ENCODE data around the gene SFXN5.
A peak's percentile ranks its signal among the peaks of the same experiment; 100 is the strongest.
"Not testable (repeated sequence)": the region's sequence is repeated elsewhere in the genome, so short reads cannot be mapped to it uniquely, and the experiment has no call there.

Gene SFXN5

GRCh38 chr2:73101626-73102256, 30.2 kb upstream of the SFXN5 start:
- DNase-seq, result no peak

- DNase-seq, result no peak
These were observed 29.4 kb upstream of the SFXN5 start for GRCh38 chr2:73100956-73101355.

- DNase-seq, result no peak
These were observed 28.0 kb upstream of the SFXN5 start for GRCh38 chr2:73099486-73099885.

- DNase-seq, result no peak
These were observed 24.4 kb upstream of the SFXN5 start for GRCh38 chr2:73095910-73096309.

DNA sequence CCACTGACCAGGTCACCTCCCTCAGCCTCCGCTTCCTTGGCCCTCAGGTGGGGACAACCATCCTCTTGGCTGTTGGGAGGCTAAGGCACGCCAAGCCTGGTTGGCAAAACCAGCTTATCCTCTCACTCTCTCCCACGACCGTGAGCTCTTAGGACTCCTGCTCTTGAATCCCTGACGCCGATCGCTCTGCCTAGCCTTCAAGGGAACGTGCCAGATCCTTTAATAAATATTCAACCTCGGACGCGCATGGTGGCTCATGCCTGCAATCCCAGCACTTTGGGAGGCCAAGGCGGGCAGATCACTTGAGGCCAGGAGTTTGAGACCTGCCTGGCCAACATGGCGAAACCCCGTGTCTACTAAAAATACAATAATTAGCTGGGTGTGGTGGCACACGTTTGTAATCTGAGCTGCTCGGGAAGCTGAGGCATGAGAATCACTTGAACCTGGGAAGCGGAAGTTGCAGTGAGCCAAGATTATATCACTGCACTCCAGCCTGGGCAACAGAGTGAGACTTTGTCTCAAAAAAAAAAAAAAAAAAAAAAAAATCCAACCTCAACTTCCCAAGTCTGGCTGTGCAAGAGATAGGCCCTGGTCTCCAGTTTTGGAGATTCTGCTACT, 22.2 kb upstream of the SFXN5 start:
- DNase-seq, result not testable (repeated sequence)

DNA sequence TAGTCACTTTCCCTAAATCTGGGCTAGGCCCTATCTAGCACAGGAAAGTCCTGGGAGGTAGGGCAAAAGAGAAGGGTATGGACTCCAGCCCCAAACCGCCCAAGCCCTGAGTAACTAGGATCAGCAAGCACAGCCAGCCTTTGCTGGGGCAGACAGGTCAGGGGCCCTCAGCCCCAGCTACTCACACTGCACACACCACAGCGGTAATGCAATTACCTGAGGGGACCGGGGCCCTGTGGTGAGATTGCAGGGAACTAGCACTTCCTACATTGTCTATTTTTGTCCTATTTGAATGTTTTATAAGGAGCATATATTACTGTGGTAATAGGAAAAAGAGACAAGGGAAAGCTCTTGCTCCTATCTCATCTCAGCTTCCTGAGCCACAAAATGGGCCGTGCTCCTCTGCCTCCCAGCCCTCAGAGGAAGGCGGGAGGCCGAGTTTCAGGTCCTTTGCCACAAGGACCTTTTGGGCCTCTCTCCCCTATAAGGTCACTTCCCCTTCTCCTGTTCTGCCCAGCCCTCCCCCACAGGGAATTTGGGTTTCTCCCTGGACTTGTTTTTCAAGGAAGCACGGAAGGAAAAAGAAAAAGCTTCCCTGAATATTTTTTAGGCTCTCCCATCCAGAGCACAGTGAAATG, 20.8 kb upstream of the SFXN5 start:
- DNase-seq, result no peak

DNA sequence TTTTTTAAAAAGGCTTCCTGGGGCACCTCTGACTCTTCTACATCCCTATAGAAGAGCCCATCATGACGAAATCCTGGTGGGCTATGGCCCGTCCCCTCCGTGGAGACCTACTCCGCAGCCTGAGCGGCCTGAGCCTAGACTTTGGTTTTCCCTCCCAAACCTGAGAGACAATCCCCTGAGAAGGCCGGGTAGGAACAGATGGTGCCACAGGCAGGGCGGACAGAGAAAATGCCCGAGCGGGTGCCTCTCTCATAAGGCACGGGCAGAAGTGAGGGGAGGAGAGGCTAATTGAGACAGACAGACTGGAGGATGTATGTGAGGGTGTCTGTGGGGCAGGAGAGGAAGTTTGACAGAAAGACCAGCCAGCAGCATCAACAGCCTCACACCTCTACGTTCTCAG, 20.2 kb upstream of the SFXN5 start:
- DNase-seq, result no peak

GRCh38 chr2:73091164-73091563, 19.7 kb upstream of the SFXN5 start:
- no peak for DNase-seq

GRCh38 chr2:73089270-73090030, 17.9 kb upstream of the SFXN5 start:
- DNase-seq, result no peak

- no peak for DNase-seq
These were observed 17.2 kb upstream of the SFXN5 start for GRCh38 chr2:73088703-73089102.

DNA sequence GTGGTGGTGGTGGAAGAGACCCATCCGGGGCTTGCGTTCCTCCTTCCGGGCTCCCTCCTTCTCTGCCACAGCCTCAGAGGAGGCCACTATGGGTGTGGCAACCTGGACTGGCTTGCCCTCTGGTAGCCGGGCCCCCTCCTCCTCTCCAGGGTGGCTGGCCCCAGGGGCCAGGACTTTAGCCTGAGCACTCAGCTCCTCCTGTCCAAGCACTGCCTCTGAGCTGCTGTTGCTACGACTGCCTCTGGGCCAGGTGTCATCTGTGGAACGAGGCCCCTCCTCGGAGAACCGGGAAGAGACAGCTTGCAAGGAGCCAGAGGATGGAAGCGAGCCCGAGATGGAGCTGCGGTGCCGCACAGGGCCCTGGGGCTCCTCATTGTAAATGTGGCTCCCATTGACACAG, 16.7 kb upstream of the SFXN5 start:
- DNase-seq, result no peak

DNA sequence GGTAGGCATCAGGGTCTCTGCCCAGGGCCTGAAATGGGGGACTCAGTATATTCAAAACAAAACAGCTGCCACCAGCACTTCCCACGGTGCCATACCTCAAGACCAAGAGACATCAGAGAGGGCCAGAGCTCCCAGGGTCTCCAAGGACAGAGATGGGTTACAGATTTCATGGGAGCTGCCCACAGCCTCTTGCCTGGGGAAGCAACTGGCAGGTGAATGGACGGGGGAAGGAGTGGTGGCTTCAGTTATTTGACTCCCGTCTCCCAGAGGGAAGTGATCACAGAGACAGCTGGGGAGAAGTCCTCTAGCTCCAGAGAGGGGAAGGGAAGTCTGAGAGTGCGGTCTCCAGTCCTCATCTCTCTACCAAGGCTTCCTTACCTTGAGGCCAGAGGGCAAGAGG, 15.8 kb upstream of the SFXN5 start:
- DNase-seq, result no peak

DNA sequence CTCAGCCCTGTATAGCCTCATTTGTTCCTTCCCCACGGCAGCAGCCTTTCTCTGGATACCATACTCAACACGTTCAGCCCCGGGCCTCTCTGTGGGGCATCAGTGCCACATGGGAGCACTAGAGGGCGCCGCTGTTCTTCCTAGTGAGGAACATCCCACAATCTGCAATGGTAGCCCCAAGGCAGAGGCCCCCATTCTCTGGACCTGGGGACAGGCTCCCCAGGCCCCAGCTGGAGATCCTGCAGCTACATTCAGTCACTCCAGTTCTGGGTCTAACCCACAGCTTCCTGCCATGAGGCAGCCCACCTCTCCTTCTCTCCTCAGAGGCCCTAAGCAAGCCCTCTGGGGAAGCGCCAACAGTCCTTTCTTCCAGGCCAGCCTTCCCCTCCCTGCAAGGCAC, 14.2 kb upstream of the SFXN5 start:
- DNase-seq, result peak; percentile 81

- DNase-seq, result no peak
These were observed 13.5 kb upstream of the SFXN5 start for GRCh38 chr2:73084971-73085370.

DNA sequence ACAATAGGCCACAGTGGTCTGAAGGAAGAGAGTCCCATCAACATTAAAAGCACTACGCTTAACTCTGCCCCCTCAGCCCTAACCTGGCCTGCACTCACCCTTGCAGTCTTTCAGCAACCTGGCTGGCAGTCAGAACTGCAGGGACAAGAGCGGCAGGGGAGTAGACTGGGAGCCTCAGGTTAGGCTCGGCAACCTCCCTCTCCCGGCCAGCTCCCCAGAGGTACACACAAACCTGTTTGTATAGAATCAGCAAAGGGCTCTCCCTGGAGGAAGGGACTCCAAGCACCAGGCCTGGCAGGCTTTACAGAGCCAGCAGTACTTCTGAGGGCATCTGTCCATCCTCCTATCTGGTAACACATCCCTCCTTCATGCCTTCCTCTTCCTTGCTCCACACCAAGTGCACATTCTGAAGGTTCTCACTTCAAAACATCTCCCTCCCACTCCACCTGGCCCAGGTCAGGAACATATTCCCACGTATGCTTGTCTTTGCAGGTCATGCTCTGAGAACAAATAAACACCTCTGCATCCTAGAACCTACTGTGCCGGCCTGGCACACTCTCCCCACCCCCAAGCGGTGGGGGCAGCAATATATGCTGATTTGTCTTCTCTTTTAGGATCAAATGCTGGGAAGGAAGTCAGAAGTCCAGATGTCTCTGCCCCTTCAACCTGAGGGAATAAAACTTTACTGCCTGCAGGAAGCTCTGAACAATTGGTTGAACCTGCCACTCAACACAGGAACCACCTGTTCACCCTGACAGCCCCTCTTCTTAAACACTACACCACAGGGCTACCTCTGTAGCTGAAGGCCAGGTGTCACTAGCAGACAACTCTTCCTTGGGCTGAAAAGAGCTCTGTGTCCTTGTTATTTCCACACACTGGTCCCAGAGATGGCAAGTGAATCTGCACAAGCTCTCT, 12.6 kb upstream of the SFXN5 start:
- no peak for DNase-seq

DNA sequence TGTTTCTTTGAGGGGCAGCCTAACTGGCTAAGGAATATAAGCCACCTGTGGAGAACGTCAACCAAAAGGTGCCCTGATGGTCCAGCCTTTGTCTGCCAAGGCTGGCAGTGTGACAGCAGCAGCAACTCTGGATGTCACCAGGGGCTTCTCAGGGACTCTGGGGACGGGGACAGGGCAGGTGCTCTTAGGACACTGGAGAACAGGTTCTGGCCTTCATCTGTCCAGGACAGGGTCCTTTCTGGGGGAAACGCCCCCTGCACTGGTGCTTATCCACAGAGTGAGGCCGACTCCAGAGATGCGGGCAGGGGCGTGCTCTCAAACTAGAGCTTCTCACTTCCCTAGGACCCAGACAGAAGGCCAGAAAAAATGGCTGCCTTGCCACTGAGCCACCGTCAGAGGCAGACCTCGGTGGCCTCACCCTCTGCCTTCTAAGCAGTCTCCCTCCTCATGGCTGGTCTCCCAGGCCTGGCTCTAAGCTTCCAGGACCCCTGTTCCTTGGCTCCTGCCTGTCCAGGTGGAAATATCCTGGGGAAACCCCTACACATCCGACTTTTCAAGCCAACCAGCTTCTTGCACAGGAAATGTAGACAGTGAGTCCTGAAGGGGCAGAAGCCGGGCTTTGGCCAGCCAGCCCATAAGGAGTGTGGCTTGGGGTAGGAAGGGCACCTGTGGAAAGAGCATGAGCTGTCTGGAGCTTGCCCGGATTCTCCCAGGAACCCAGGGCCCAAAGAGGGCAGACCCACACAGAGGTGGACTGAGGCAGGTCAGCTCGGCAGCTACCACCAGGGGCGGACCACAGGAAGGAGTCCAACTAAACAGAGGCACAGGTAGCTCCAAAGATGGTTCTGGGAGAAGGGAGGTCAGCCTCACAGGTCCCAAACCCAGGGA, 11.3 kb upstream of the SFXN5 start:
- no peak for DNase-seq

GRCh38 chr2:73081181-73081671, 9.7 kb upstream of the SFXN5 start:
- no peak for DNase-seq

GRCh38 chr2:73080321-73081131, 9.0 kb upstream of the SFXN5 start:
- no peak for DNase-seq

- no peak for DNase-seq
These were observed 8.1 kb upstream of the SFXN5 start for GRCh38 chr2:73079636-73080035.
